Activated CD4-positive, alpha-beta memory T cell treated with anti-CD3 and anti-CD28 coated beads, Interleukin-2, amount 10 ng/mL, durations not matched to agents 7 days and 5 days (primary cell): ENCODE results near the gene PPM1H. TPM values are rescaled to one million over a fixed set of nuclear protein-coding genes. Genes with fewer than 3 reads are reported as not detected.

Experiments
- CTCF ChIA-PET: fragments of 350-600 bp; sonication (Branson Sonifier 250); formaldehyde crosslinking; loops from one replicate; lab custom pipeline; 2021; ENCODE audit warnings: antibody characterized with exemption, inconsistent platforms; lab: Charles Lee
- POLR2A ChIA-PET: fragments of 350-600 bp; sonication (Branson Sonifier 250); formaldehyde crosslinking; loops from one replicate; lab custom pipeline; 2021; ENCODE audit warnings: antibody characterized with exemption; lab: Charles Lee
- DNase-seq: peaks from one replicate; pipeline ENCODE4 v3.0.0-alpha.2; 2020
- H3K27ac Mint-ChIP-seq: one replicate; pipeline ENCODE4 v1.8.0; 2021; ENCODE audit warnings: mild to moderate bottlenecking, mixed read lengths
- H3K27me3 Mint-ChIP-seq: one replicate; pipeline ENCODE4 v1.8.0; 2021; ENCODE audit warnings: mixed read lengths
- H3K36me3 Mint-ChIP-seq: one replicate; pipeline ENCODE4 v1.8.0; 2021; ENCODE audit warnings: low read depth, mixed read lengths
- H3K4me1 Mint-ChIP-seq: one replicate; pipeline ENCODE4 v1.8.0; 2021; ENCODE audit warnings: mixed read lengths
- H3K4me3 Mint-ChIP-seq: one replicate; pipeline ENCODE4 v1.8.0; 2021; ENCODE audit warnings: mild to moderate bottlenecking, mixed read lengths
- H3K9me3 Mint-ChIP-seq: one replicate; pipeline ENCODE4 v1.8.0; 2021; ENCODE audit warnings: mixed read lengths
- total RNA-seq, 2 experiments: library from RNA; stranded (reverse); gene quantifications; one replicate each; pipeline ENCODE4 v1.2.3, GENCODE V29; 2021

PPM1H gene
- total RNA-seq, 2 experiments from 2014 or later, result not detected

- ChIA-PET POLR2A (interaction anchor here (1.4 kb wide), 1 partner anchor 13 kb away, joined by 3 read pairs; no protein-coding TSS in a partner anchor), CTCF (interaction anchor here (1.3 kb wide), 1 partner anchor 101 kb away, joined by 3 read pairs; no protein-coding TSS in a partner anchor)
- peaks cover 12% of the 10 kb centered on the region for H3K4me1 Mint-ChIP-seq
- no peaks in the 10 kb centered on the region for H3K36me3 Mint-ChIP-seq
- no peak overlapping the region for H3K4me3 Mint-ChIP-seq
- no peaks in the 10 kb centered on the region for H3K9me3 Mint-ChIP-seq
- no peak overlapping the region for H3K27ac Mint-ChIP-seq
- no peak for DNase-seq
- H3K27me3 Mint-ChIP-seq, result no peaks in the 10 kb centered on the region
Observed at GRCh38 chr12:62697893-62698292, 237.1 kb downstream of the PPM1H start.

- Mint-ChIP-seq H3K27me3 (peaks cover 4% of the 10 kb centered on the region), H3K9me3 (no peaks in the 10 kb centered on the region), H3K4me3 (no peak overlapping the region), H3K4me1 (peaks cover 12% of the 10 kb centered on the region), H3K36me3 (no peaks in the 10 kb centered on the region), H3K27ac (no peak overlapping the region)
- POLR2A ChIA-PET, result no interaction called here
- CTCF ChIA-PET, result interaction anchor here (0.8 kb wide), 1 partner anchor 19 kb away, joined by 3 read pairs; no protein-coding TSS in a partner anchor
- no peak for DNase-seq
Observed at GRCh38 chr12:62695696-62696095, 239.3 kb downstream of the PPM1H start.

- CTCF ChIA-PET, result no interaction called here
- Mint-ChIP-seq H3K27ac (no peak overlapping the region), H3K4me3 (no peak overlapping the region), H3K9me3 (no peaks in the 10 kb centered on the region), H3K36me3 (no peaks in the 10 kb centered on the region), H3K4me1 (peaks cover 12% of the 10 kb centered on the region), H3K27me3 (peaks cover 4% of the 10 kb centered on the region)
- no peak for DNase-seq
- POLR2A ChIA-PET, result no interaction called here
Observed at GRCh38 chr12:62694632-62695031, 240.3 kb downstream of the PPM1H start.

DNA sequence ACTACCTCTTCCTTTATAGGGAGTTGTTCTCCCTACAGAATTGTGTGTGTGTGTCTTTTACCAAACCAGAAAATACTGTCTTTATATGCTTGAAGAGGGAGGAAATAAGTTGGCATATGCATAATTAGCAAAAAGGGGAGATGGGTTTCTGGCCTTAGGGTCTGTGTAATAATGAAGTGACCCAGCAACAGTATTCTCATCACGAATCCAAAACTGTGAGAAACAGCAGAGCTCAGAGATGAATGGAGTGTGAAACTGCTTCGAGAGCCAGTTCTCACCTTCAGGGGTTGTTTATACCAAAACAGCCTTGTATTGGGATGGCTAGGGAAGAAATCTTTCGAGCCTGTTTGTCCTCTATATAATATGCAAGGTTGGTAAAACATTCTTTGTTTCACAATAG lies 240.8 kb downstream of the PPM1H start:
- H3K27me3 Mint-ChIP-seq, result peaks cover 4% of the 10 kb centered on the region
- DNase-seq, result no peak
- H3K27ac Mint-ChIP-seq, result no peak overlapping the region
- H3K9me3 Mint-ChIP-seq, result no peaks in the 10 kb centered on the region
- POLR2A ChIA-PET, result no interaction called here
- H3K4me3 Mint-ChIP-seq, result no peak overlapping the region
- H3K36me3 Mint-ChIP-seq, result no peaks in the 10 kb centered on the region
- CTCF ChIA-PET, result interaction anchor here (0.6 kb wide), 1 partner anchor 49 kb away, joined by 3 read pairs; no protein-coding TSS in a partner anchor
- peaks cover 12% of the 10 kb centered on the region for H3K4me1 Mint-ChIP-seq

GRCh38 chr12:62693376-62694050 lies 241.4 kb downstream of the PPM1H start:
- DNase-seq, result no peak
- ChIA-PET POLR2A (no interaction called here), CTCF (interaction anchor here (0.6 kb wide), 1 partner anchor 49 kb away, joined by 3 read pairs; no protein-coding TSS in a partner anchor)
- peaks cover 12% of the 10 kb centered on the region for H3K4me1 Mint-ChIP-seq
- peaks cover 4% of the 10 kb centered on the region for H3K27me3 Mint-ChIP-seq
- H3K9me3 Mint-ChIP-seq, result no peaks in the 10 kb centered on the region
- no peak overlapping the region for H3K27ac Mint-ChIP-seq
- H3K36me3 Mint-ChIP-seq, result no peaks in the 10 kb centered on the region
- no peak overlapping the region for H3K4me3 Mint-ChIP-seq

DNA sequence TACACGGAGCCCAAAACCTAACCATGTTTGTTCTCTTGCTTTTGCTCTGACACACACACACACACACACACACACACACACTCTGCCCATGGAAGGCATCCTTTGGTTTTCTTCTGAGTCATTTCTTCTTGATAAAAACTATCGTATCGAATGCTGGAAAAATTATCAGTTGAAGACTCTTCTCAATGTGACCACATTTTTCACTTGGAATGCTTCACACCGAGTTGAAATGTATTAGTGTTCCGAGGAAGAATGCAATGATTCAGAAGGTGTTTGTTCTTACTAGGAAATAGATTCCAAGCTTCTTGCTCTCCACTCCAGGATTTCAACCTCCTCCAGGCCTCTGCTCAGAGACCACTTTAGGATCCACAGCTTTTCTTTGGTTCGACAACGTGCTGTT lies 242.1 kb downstream of the PPM1H start:
- ChIA-PET POLR2A (no interaction called here), CTCF (no interaction called here)
- DNase-seq, result no peak
- Mint-ChIP-seq H3K9me3 (no peaks in the 10 kb centered on the region), H3K27ac (no peak overlapping the region), H3K4me1 (peaks cover 9% of the 10 kb centered on the region), H3K27me3 (peaks cover 4% of the 10 kb centered on the region), H3K36me3 (no peaks in the 10 kb centered on the region), H3K4me3 (no peak overlapping the region)

- POLR2A ChIA-PET, result no interaction called here
- DNase-seq, result no peak
- H3K36me3 Mint-ChIP-seq, result no peaks in the 10 kb centered on the region
- H3K27ac Mint-ChIP-seq, result no peak overlapping the region
- no peak overlapping the region for H3K4me3 Mint-ChIP-seq
- peaks cover 4% of the 10 kb centered on the region for H3K27me3 Mint-ChIP-seq
- CTCF ChIA-PET, result no interaction called here
- H3K4me1 Mint-ChIP-seq, result peaks cover 6% of the 10 kb centered on the region
- H3K9me3 Mint-ChIP-seq, result no peaks in the 10 kb centered on the region
Observed at GRCh38 chr12:62691309-62691708, 243.6 kb downstream of the PPM1H start.

- POLR2A ChIA-PET, result no interaction called here
- Mint-ChIP-seq H3K4me3 (no peak overlapping the region), H3K36me3 (no peaks in the 10 kb centered on the region), H3K27ac (no peak overlapping the region), H3K4me1 (no peaks in the 10 kb centered on the region), H3K27me3 (peaks cover 4% of the 10 kb centered on the region), H3K9me3 (no peaks in the 10 kb centered on the region)
- CTCF ChIA-PET, result no interaction called here
- DNase-seq, result no peak
Observed at GRCh38 chr12:62689042-62689839, 245.7 kb downstream of the PPM1H start.

- H3K4me3 Mint-ChIP-seq, result no peak overlapping the region
- POLR2A ChIA-PET, result no interaction called here
- DNase-seq, result no peak
- CTCF ChIA-PET, result no interaction called here
- no peaks in the 10 kb centered on the region for H3K9me3 Mint-ChIP-seq
- H3K36me3 Mint-ChIP-seq, result no peaks in the 10 kb centered on the region
- no peaks in the 10 kb centered on the region for H3K4me1 Mint-ChIP-seq
- H3K27ac Mint-ChIP-seq, result no peak overlapping the region
- H3K27me3 Mint-ChIP-seq, result peaks cover 3% of the 10 kb centered on the region
Observed at GRCh38 chr12:62686938-62687337, 248.0 kb downstream of the PPM1H start.

GRCh38 chr12:62684570-62685295 lies 250.2 kb downstream of the PPM1H start:
- CTCF ChIA-PET, result no interaction called here
- no peak for DNase-seq
- Mint-ChIP-seq H3K36me3 (no peaks in the 10 kb centered on the region), H3K27ac (no peak overlapping the region), H3K9me3 (no peaks in the 10 kb centered on the region), H3K27me3 (peaks cover 17% of the 10 kb centered on the region), H3K4me1 (no peaks in the 10 kb centered on the region), H3K4me3 (no peak overlapping the region)
- POLR2A ChIA-PET, result interaction anchor here (0.7 kb wide), 1 partner anchor 82 kb away, joined by 3 read pairs; no protein-coding TSS in a partner anchor

GRCh38 chr12:62683776-62684569 lies 251.0 kb downstream of the PPM1H start:
- Mint-ChIP-seq H3K4me3 (no peak overlapping the region), H3K9me3 (no peaks in the 10 kb centered on the region), H3K27ac (no peak overlapping the region), H3K36me3 (no peaks in the 10 kb centered on the region), H3K27me3 (peaks cover 19% of the 10 kb centered on the region), H3K4me1 (no peaks in the 10 kb centered on the region)
- no peak for DNase-seq
- ChIA-PET CTCF (no interaction called here), POLR2A (interaction anchor here (0.7 kb wide), 1 partner anchor 81 kb away, joined by 3 read pairs; no protein-coding TSS in a partner anchor)

GRCh38 chr12:62681306-62681705 lies 253.6 kb downstream of the PPM1H start:
- H3K9me3 Mint-ChIP-seq, result peaks cover 3% of the 10 kb centered on the region
- no peak for DNase-seq
- H3K27me3 Mint-ChIP-seq, result peaks cover 19% of the 10 kb centered on the region
- H3K4me3 Mint-ChIP-seq, result no peak overlapping the region
- no peaks in the 10 kb centered on the region for H3K36me3 Mint-ChIP-seq
- POLR2A ChIA-PET, result no interaction called here
- no peaks in the 10 kb centered on the region for H3K4me1 Mint-ChIP-seq
- no peak overlapping the region for H3K27ac Mint-ChIP-seq
- CTCF ChIA-PET, result no interaction called here
